Left lobe of liver (tissue), 2 donors: Measurements from ENCODE around the gene MYL12A. TPM values are rescaled to one million over a fixed set of nuclear protein-coding genes. Genes with fewer than 3 reads are reported as not detected.

Experiments used
- ATAC-seq: fragments of 200-7000 bp; cut with Tn5 transposase; one replicate; pipeline ENCODE4 v1.9.1; 2020; ENCODE audit warnings: mild to moderate bottlenecking, moderate library complexity
- DNase-seq: peaks from one replicate; pipeline ENCODE4 v3.0.0-alpha.2; 2020; ENCODE audit warnings: low spot score
- total RNA-seq: library from RNA; stranded (reverse); gene quantifications from one replicate; pipeline ENCODE4 v1.2.1, GENCODE V29; 2021
- donor health status: DM: no; HTN: no; CAD: no; lungs with moderate emphysema.
- donor health status: DM: no; HTN: yes; CAD: no.

Gene MYL12A
- total RNA-seq, 1 donor from 2014 or later, result 85.5 TPM

GRCh38 chr18:3223356-3223755 is 24.2 kb upstream of the MYL12A start:
- no peak for DNase-seq

GRCh38 chr18:3224223-3224622 is 23.4 kb upstream of the MYL12A start:
- DNase-seq (no peak), ATAC-seq (peak; percentile 43)

More at GRCh38 chr18:3223356-3223755, 24.2 kb upstream of the MYL12A start:
- ATAC-seq, result no peak

- no peak for ATAC-seq
- DNase-seq, result no peak
These were observed 22.0 kb upstream of the MYL12A start for GRCh38 chr18:3225588-3225987.

GRCh38 chr18:3226048-3226447 is 21.6 kb upstream of the MYL12A start:
- no peak for ATAC-seq
- no peak for DNase-seq

- peak; percentile 88 for DNase-seq
- peak; percentile 84 for ATAC-seq
These were observed 16.9 kb upstream of the MYL12A start for GRCh38 chr18:3230401-3231334.

- ATAC-seq, result peak; percentile 18
These were observed 14.6 kb upstream of the MYL12A start for GRCh38 chr18:3233004-3233403.

GRCh38 chr18:3233433-3234168 is 14.0 kb upstream of the MYL12A start:
- peak; percentile 59 for ATAC-seq
- no peak for DNase-seq

More at GRCh38 chr18:3233004-3233403, 14.6 kb upstream of the MYL12A start:
- DNase-seq, result no peak

- ATAC-seq (no peak), DNase-seq (no peak)
These were observed 13.1 kb upstream of the MYL12A start for GRCh38 chr18:3234457-3234856.

- no peak for ATAC-seq
These were observed 11.8 kb upstream of the MYL12A start for GRCh38 chr18:3235846-3236245.

GRCh38 chr18:3236470-3236869 is 11.1 kb upstream of the MYL12A start:
- DNase-seq (no peak), ATAC-seq (no peak)

More at GRCh38 chr18:3235846-3236245, 11.8 kb upstream of the MYL12A start:
- no peak for DNase-seq

- DNase-seq (no peak), ATAC-seq (no peak)
These were observed 8.9 kb upstream of the MYL12A start for GRCh38 chr18:3238742-3239141.

- DNase-seq (no peak), ATAC-seq (no peak)
These were observed 2.4 kb upstream of the MYL12A start for GRCh38 chr18:3245185-3245564.

GRCh38 chr18:3245853-3246634 is 1.6 kb upstream of the MYL12A start:
- peak; percentile 91 for DNase-seq
- ATAC-seq, result peak; percentile 77

GRCh38 chr18:3246635-3247239 is 864 bp upstream of the MYL12A start:
- peak; percentile 62 for DNase-seq
- ATAC-seq, result peak; percentile 29

GRCh38 chr18:3248062-3248657 is 559 bp downstream of the MYL12A start:
- DNase-seq, result no peak
- ATAC-seq, result no peak

GRCh38 chr18:3248658-3249359 is 1.2 kb downstream of the MYL12A start:
- ATAC-seq (no peak), DNase-seq (no peak)

- DNase-seq (no peak), ATAC-seq (no peak)
These were observed 2.9 kb downstream of the MYL12A start for GRCh38 chr18:3250237-3251107.

GRCh38 chr18:3251249-3251962 is 3.8 kb downstream of the MYL12A start:
- ATAC-seq, result no peak
- DNase-seq, result no peak
